Measurements from ENCODE around the gene INSL4. TPM values are rescaled to one million over a fixed set of nuclear protein-coding genes. Genes with fewer than 3 reads are reported as not detected.

INSL4 gene
- polyA plus RNA-seq, 1 donor from 2014 or later, result not detected

DNA sequence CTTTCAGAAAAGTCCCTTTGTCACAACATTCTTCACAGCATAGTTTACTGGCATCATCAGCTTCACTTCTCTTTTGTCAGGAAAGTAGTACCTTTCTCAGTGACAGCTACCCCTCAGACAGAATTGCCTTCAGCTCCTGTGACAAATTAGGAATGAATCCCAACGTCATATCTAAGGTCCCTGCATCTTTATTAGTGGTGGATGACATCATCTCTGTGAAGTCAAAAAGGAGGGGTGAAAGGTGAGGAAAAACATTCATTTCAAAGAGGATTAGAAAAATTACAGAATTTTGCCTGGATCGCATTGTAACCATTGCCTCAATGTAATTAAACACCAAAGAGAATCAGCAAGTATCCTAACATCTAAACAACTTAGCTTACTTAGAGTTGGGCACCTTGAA is 37.9 kb upstream of the INSL4 start:
- no peaks in the 10 kb centered on the region for H3K27me3 ChIP-seq (ENCODE audit: insufficient read depth, low read depth, low read length)
- no peak overlapping the region for H3K4me3 ChIP-seq (ENCODE audit: low read length)
- no peak overlapping the region for H2AFZ ChIP-seq (ENCODE audit: low read depth, low read length)
- H3K27ac ChIP-seq (ENCODE audit: low read length), result no peak overlapping the region
- no peaks in the 10 kb centered on the region for H3K36me3 ChIP-seq (ENCODE audit: insufficient read depth, low read length)
- no peak overlapping the region for H3K4me2 ChIP-seq (ENCODE audit: low read length)
- no peaks in the 10 kb centered on the region for H3K9me2 ChIP-seq (ENCODE audit: insufficient read depth, low read length)
- H4K20me1 ChIP-seq (ENCODE audit: insufficient read depth), result no peaks in the 10 kb centered on the region
- H3F3A ChIP-seq (ENCODE audit: insufficient read depth, low read length, poor library complexity, severe bottlenecking), result no peaks in the 10 kb centered on the region
- no peaks in the 10 kb centered on the region for H3K9me3 ChIP-seq (ENCODE audit: low read length)
- TF ChIP-seq MXI1 (conservative IDR thresholded peaks at IDR 0.05; ENCODE audit: poor library complexity, severe bottlenecking) (no peak), TAF1 (IDR thresholded peaks at IDR 0.05; ENCODE audit: low read depth) (no peak), RAD21 (conservative IDR thresholded peaks at IDR 0.05) (no peak), POLR2AphosphoS5 (IDR thresholded peaks at IDR 0.05) (no peak), EP300 (conservative IDR thresholded peaks at IDR 0.05; ENCODE audit: poor library complexity, severe bottlenecking) (no peak), SMC3 (conservative IDR thresholded peaks at IDR 0.05; ENCODE audit: poor library complexity) (no peak), EZH2 (IDR thresholded peaks at IDR 0.05; ENCODE audit: borderline replicate concordance, insufficient read depth, low read length, poor library complexity, severe bottlenecking) (no peak)
- TF ChIP-seq, protein P1, sequence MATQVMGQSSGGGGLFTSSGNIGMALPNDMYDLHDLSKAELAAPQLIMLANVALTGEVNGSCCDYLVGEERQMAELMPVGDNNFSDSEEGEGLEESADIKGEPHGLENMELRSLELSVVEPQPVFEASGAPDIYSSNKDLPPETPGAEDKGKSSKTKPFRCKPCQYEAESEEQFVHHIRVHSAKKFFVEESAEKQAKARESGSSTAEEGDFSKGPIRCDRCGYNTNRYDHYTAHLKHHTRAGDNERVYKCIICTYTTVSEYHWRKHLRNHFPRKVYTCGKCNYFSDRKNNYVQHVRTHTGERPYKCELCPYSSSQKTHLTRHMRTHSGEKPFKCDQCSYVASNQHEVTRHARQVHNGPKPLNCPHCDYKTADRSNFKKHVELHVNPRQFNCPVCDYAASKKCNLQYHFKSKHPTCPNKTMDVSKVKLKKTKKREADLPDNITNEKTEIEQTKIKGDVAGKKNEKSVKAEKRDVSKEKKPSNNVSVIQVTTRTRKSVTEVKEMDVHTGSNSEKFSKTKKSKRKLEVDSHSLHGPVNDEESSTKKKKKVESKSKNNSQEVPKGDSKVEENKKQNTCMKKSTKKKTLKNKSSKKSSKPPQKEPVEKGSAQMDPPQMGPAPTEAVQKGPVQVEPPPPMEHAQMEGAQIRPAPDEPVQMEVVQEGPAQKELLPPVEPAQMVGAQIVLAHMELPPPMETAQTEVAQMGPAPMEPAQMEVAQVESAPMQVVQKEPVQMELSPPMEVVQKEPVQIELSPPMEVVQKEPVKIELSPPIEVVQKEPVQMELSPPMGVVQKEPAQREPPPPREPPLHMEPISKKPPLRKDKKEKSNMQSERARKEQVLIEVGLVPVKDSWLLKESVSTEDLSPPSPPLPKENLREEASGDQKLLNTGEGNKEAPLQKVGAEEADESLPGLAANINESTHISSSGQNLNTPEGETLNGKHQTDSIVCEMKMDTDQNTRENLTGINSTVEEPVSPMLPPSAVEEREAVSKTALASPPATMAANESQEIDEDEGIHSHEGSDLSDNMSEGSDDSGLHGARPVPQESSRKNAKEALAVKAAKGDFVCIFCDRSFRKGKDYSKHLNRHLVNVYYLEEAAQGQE (IDR thresholded peaks at IDR 0.05; ENCODE audit: borderline replicate concordance), result no peak
- TF ChIP-seq, protein P2, sequence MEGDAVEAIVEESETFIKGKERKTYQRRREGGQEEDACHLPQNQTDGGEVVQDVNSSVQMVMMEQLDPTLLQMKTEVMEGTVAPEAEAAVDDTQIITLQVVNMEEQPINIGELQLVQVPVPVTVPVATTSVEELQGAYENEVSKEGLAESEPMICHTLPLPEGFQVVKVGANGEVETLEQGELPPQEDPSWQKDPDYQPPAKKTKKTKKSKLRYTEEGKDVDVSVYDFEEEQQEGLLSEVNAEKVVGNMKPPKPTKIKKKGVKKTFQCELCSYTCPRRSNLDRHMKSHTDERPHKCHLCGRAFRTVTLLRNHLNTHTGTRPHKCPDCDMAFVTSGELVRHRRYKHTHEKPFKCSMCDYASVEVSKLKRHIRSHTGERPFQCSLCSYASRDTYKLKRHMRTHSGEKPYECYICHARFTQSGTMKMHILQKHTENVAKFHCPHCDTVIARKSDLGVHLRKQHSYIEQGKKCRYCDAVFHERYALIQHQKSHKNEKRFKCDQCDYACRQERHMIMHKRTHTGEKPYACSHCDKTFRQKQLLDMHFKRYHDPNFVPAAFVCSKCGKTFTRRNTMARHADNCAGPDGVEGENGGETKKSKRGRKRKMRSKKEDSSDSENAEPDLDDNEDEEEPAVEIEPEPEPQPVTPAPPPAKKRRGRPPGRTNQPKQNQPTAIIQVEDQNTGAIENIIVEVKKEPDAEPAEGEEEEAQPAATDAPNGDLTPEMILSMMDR (IDR thresholded peaks at IDR 0.05; ENCODE audit: poor library complexity, severe bottlenecking), result no peak
- H3K9ac ChIP-seq (ENCODE audit: low read length), result no peak overlapping the region
- H3K79me2 ChIP-seq (replicated peaks; ENCODE audit: insufficient read depth, low read length), result no peaks in the 10 kb centered on the region

DNA sequence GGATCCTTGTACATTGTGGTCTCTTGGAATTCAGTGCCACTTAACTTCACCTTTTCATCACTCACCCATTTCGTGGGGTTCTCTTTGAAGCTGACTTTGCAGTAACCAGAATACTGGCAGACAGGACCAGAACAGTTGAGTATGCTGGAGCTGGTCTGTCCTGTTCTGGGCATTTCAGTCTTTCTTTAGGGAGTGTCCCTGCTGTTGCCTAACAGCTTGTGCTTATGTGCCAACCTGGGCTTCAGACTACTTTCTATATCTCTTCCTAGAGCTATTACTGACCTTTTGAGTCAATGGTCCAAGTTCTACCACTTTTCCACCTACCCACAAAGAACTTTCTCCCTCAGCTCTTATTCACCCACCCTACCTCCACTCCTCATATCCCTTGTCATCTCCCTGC is 35.8 kb upstream of the INSL4 start:
- Histone ChIP-seq H3K27me3 (ENCODE audit: insufficient read depth, low read depth, low read length) (no peaks in the 10 kb centered on the region), H3K4me3 (ENCODE audit: low read length) (no peak overlapping the region), H3F3A (ENCODE audit: insufficient read depth, low read length, poor library complexity, severe bottlenecking) (no peaks in the 10 kb centered on the region), H4K20me1 (ENCODE audit: insufficient read depth) (no peaks in the 10 kb centered on the region), H3K36me3 (ENCODE audit: insufficient read depth, low read length) (no peaks in the 10 kb centered on the region), H3K79me2 (replicated peaks; ENCODE audit: insufficient read depth, low read length) (no peaks in the 10 kb centered on the region), H2AFZ (ENCODE audit: low read depth, low read length) (no peak overlapping the region), H3K9me3 (ENCODE audit: low read length) (no peaks in the 10 kb centered on the region), H3K9me2 (ENCODE audit: insufficient read depth, low read length) (no peaks in the 10 kb centered on the region), H3K27ac (ENCODE audit: low read length) (no peak overlapping the region), H3K4me2 (ENCODE audit: low read length) (no peak overlapping the region), H3K9ac (ENCODE audit: low read length) (no peak overlapping the region)
- TF ChIP-seq EZH2 (IDR thresholded peaks at IDR 0.05; ENCODE audit: borderline replicate concordance, insufficient read depth, low read length, poor library complexity, severe bottlenecking) (no peak), RAD21 (conservative IDR thresholded peaks at IDR 0.05) (no peak), MXI1 (conservative IDR thresholded peaks at IDR 0.05; ENCODE audit: poor library complexity, severe bottlenecking) (no peak), SMC3 (conservative IDR thresholded peaks at IDR 0.05; ENCODE audit: poor library complexity) (no peak), EP300 (conservative IDR thresholded peaks at IDR 0.05; ENCODE audit: poor library complexity, severe bottlenecking) (no peak), TAF1 (IDR thresholded peaks at IDR 0.05; ENCODE audit: low read depth) (no peak), POLR2AphosphoS5 (IDR thresholded peaks at IDR 0.05) (no peak)
- TF ChIP-seq, protein P1 (IDR thresholded peaks at IDR 0.05; ENCODE audit: borderline replicate concordance), result no peak
- TF ChIP-seq, protein P2 (IDR thresholded peaks at IDR 0.05; ENCODE audit: poor library complexity, severe bottlenecking), result no peak
